HG02623 (cell line): Measurements from ENCODE around the gene DHX32.

Experiments
- ATAC-seq: cut with Tn5 transposase; IDR thresholded peaks from one replicate; pipeline ENCODE4 v1.9.1; 2021; ENCODE audit warnings: moderate library complexity; ENCODE audit not compliant: unreplicated experiment

The DHX32 gene

GRCh38 chr10:125816548-125816947 lies 64.5 kb downstream of the DHX32 start:
- ATAC-seq: no peak

- no peak for ATAC-seq
These were observed 65.3 kb downstream of the DHX32 start for GRCh38 chr10:125815764-125816163.

GRCh38 chr10:125812128-125812750 lies 68.9 kb downstream of the DHX32 start:
- no peak for ATAC-seq

- no peak for ATAC-seq
These were observed 69.8 kb downstream of the DHX32 start for GRCh38 chr10:125811251-125811650.

- ATAC-seq: no peak
These were observed 73.0 kb downstream of the DHX32 start for GRCh38 chr10:125808047-125808446.

GRCh38 chr10:125802739-125803138 lies 78.4 kb downstream of the DHX32 start:
- no peak for ATAC-seq

- ATAC-seq: no peak
These were observed 79.0 kb downstream of the DHX32 start for GRCh38 chr10:125802131-125802530.

GRCh38 chr10:125801574-125801973 lies 79.5 kb downstream of the DHX32 start:
- no peak for ATAC-seq

- ATAC-seq: no peak
These were observed 81.5 kb downstream of the DHX32 start for GRCh38 chr10:125799451-125800182.

- no peak for ATAC-seq
These were observed 83.0 kb downstream of the DHX32 start for GRCh38 chr10:125797994-125798662.

GRCh38 chr10:125797424-125797823 lies 83.7 kb downstream of the DHX32 start:
- ATAC-seq: no peak

GRCh38 chr10:125795637-125796190 lies 85.4 kb downstream of the DHX32 start:
- ATAC-seq: no peak

- ATAC-seq: no peak
These were observed 86.0 kb downstream of the DHX32 start for GRCh38 chr10:125795128-125795527.

- no peak for ATAC-seq
These were observed 88.5 kb downstream of the DHX32 start for GRCh38 chr10:125792342-125793300.

- no peak for ATAC-seq
These were observed 92.7 kb downstream of the DHX32 start for GRCh38 chr10:125788156-125789034.
